CD4-positive, alpha-beta T cell treated with Interleukin-15 for 1 hour (primary cell): ENCODE data around the gene LRRC40.
"Not testable (repeated sequence)": the region's sequence is repeated elsewhere in the genome, so short reads cannot be mapped to it uniquely, and the experiment has no call there.

Experiments used
- DNase-seq: peaks from one replicate; pipeline ENCODE4 v3.0.0-alpha.2; 2020

LRRC40 gene

DNA sequence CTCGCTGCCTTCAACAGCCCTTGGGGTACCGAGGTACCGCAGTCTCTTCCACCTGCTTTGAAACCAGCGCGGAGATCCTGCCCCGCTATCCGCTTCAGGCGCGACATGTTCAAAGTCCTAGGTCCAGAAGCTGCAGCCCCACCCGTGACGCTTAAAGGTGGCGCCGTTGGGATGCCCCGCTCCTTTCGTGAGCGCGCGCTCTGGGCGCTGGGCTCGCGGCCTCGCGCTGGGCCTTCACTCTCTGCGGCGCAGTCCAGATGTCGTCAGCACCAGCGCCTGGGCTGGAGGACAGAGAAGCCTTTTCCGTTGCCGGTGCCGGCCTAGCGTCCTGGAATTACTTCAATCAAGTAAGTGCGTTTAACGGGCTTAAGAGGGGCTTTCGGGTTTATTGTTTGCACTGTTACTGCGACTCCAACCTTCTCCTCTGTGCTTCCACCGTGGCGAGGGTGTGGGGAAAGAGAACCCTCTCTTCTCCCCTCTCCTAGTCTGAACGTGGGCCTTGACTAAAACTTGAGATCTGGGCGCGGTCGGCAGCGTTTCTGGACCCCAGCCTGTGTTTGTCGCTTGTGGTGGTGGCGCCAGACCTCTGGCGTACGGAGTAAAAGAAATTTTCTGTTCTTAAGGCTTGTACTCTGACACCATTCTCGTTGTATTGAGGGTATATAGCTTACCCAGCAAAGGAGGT lies at the start of gene LRRC40:
LRRC40 (minus strand) TSS at position 146 of the 685 bp plus-strand sequence; CDS start at position 107, 39 bp downstream.
- DNase-seq: peak; percentile 94

DNA sequence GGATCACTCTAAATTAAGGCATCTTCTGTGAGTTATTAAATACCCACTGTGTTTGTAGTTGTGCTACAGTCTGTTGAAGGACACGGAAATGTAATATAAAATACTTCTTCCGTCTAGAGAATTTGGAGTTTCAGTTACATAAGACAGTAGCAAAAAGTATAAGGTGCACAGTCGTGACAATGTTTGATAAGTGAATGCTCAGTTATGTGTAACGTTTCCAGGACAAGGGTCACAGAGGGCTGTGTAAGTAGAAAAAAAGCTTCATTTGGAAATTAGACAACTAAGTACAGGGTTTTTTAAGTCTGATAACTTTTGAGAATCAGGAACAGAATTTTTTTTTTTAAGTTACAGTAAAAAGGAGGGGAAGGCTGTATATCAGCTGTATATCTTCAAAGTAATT lies 43.4 kb upstream of the LRRC40 start:
- no peak for DNase-seq

DNA sequence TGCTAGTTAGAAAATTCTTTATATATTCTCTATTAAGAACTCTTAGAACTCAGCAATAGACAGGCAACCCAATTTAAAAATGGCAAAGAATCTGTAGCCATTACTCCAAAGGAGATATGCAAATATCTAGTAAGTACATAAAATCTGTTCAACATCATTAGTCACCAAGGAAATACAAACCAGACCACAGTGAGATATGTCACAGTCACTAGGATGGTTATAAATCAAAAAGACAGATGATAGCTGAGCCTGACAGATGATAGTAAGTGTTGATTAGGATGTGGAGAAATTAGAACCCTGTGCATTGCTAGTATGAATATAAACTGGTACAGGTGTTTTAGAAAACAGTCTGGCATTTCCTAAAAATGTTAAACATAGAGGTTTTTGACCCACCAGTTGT lies 42.4 kb upstream of the LRRC40 start:
- no peak for DNase-seq

DNA sequence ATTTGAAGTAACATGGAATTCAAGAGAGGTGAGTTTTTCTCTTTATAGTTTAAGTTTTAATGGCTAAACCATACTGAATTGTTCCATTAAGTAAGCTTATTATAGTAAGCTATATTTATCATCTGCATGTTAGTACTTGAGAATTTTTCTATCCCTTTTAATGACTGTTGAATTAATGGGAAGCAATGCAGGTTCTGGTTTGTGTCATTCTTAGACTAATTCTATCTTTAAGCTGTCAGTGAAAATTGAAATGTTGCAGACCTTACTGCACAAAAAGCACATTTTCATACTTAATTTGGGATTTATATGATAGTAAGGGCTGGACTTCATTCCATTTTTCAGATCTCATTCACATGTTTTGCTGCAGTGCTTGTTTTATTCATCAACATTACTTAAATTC lies 41.7 kb upstream of the LRRC40 start:
- no peak for DNase-seq

DNA sequence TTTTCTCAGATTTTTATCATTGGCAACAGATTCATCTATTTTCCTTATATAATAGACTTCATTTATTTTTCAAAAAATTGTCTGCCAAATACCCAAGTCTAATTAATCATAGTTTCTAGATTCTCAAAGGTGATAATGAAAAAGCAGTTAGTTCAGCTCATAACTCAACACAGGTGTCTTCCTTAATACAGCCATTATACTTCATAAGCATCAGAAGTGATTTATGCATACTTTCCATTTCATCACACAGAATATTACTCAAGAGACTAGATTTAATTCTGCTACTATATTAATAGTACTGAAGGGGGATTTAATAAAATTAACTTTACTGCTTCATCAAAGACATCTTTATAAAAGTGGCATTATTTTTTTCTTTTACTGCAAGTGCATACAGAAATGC lies 34.6 kb upstream of the LRRC40 start:
- DNase-seq: no peak

DNA sequence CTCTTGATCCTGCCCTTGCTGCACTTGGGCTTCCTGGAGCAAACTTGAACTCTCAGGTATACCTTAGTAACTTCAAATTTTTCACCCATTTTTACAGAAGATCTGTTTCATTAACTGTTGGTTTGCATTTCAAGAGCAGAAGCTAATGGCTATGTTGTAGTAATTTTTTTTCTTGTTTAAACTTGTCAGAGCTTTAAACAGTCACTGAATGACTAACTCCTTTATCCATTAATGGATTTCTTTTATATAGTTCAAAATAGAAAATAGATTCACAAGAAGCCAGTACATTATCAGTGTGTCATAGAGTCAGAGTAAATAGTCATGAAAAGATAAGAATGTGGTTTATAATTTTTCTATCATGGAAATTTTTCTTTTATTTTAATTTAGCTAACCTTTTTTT lies 29.4 kb upstream of the LRRC40 start:
- DNase-seq: no peak

DNA sequence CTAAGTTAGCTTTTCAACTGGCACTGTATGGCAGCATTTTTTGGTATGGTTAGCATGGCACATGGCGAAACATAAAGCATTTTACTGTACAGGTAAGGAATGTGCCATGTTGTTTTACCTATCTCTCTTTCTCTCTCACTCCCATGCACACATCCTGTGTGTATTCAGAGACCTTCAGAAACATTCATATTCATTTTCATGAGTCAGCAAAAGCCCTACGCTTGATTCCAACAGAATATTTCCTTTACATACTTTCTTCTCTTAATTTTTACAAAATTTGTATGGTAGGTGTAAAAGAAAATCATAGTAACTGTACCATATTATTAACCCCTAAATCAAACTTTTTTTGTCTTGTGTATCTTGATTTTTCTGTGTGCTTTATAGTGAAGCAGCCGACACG lies 26.1 kb upstream of the LRRC40 start:
- no peak for DNase-seq

DNA sequence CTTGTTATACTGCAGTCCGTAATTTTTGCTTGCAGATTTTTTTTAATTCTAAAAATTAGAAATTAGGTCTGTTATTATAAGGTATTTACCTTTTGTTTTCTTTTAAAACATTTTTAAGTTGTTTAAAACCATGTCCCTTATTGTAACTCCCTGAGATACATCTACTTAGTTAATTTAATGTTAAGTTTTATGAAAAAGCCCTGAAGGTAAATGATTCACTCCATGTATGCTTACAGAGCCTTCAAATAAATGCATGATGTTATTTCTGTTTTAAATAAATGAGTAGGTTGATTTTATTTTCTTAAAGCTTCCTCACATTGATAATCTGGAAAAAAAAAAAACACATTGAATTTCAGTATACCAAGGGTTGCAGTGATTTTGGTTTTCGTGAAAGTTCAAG lies 23.3 kb upstream of the LRRC40 start:
- no peak for DNase-seq

DNA sequence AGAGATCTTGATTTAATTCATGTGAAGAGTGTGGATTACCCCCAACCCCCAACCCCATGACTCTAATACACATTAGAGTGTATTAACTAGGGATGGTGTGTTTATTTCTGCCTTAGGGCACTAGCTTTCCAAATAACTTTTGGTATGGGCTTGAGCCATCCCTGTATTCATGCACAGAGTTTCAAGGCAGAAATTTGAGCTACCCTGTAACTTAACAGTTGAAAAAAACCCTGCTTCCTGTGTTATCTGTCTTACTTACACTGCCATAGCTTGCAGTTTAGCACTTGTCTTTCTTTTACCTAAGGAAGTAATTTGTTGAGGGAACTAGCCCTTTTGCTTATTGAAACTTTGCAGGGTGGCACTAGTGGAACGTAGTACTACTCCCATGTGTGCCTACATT lies 22.1 kb upstream of the LRRC40 start:
- DNase-seq: no peak

DNA sequence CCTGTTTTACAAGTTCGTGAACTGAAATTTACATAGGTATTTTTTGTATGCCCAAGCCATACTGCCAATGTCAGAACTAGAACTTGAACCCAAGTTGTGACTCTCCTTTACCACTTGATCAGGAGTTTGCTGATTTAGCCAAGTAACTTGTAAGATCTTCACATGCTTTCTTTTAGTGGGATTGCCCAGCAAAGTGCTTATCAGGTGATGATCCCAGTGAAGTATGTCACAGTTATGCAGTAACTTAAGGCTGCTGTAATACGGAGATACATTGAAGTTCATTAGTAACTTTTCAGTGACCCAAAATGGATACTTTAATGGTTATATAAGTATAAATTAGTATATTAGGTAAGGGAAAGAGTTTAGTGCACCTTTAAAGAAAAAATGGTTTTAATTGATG lies 19.6 kb upstream of the LRRC40 start:
- DNase-seq: no peak

DNA sequence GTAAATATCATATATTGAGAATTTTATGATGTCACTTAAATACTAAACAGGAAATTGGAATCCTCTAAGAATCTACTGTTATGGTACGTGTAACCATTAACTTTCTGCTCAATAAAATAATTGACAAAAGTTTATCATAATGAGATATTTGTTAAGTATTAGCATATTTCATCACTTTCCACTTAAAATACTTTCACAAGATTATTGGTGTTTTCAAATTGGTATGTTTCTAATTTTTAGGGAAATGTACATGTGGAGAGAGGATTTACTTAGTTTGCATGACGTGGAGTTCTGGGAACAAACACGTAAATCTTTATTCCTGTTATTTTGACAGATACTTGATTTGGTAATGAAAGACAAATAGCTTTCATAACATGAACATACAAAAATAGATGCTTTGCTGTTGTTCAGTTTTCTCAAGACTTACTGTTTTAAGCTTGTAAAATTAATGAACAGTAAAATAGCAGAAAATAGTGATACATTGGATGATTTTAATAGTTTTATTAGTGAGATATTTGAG lies 17.4 kb upstream of the LRRC40 start:
- no peak for DNase-seq

DNA sequence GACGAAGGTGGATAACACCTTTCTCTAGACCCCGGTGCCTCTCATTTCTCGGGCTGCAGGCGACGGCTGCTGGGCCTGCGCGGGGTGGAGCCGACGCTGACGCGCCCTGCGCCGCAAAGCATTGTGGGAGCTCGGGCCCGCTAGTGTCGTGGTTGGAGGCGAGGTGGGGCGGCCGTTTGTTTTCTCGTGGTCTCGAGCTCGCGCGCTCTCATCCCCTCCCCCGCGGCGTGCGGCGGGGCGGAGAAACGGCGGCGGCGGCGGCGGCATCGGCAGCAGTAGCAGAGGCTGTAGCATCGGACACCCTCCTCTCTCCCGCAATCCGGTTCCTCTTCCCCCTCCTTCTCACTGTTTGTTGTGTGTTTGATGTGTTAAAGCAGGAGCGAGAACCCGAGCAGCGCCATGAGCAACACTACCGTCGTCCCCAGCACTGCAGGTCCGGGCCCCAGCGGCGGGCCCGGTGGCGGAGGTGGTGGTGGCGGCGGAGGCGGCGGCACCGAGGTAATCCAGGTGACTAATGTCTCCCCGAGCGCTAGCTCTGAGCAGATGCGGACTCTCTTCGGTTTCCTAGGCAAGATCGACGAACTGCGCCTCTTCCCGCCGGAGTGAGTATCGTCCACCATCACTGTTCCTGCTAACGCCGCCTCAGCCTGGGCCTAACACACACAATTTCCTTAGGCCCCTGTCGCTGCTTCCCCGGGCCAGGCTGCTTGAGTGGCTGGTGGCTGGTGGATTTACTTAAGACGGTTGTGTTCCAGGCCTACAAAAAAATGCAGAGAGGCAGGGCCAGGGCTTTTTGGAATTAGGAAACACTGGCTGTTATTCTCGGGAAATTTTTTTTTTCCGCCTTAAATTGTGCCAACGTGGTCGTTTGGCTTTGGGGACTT lies 16.1 kb upstream of the LRRC40 start, which contains the start of gene SRSF11:
SRSF11 (plus strand) TSS at position 143 of the 884 bp plus-strand sequence; CDS start at position 400, 257 bp downstream.
- peak; percentile 95 for DNase-seq

DNA sequence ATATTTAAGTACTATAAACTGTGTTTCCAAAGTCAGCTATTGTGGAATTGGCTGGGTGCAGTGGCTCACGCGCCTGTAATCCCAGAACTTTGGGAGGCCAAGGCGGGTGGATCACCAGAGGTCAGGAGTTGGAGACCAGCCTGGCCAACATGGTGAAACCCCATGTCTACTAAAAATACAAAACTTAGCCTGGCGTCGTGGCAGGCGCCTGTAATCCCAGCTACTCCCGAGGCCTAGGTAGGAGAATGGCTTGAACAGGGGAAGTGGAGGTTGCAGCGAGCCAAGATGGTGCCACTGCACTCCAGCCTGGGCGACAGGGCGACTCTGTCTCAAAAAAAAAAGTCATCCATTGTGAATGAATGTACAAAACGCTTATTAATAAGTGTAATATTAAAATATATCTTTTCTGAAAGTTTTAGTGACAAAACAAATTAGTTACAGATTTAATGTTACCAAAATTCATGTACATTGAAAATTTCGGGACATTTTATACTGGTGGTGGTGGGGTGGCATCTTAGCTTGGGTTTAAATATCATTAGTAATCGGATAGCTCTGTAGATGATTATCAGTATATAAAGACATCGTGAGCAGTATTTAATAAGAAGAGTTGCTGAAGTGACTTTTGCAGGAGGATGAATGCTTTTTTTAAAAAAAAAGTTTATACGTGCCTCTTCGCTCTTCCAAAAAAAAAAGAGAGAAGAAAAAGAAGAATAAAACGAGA lies 15.3 kb upstream of the LRRC40 start:
- DNase-seq: no peak

DNA sequence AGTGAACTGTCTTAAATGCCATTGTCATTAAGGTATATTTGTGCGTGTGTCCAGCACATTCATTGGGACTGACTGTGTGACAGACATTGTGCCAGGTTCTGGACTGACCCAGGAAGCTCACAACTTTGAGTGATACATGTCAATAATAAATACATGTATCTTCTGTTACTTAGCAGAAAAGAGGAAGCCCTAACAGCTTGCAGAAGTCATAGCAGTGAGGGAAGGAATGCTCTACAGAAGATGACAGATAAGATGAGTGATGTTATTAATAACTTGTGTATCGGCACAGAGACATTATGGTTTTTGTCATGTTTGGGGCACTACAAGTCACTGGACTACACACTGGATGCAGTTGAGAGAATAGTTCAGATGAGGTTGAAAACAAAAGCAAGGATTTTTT lies 14.6 kb upstream of the LRRC40 start:
- no peak for DNase-seq

DNA sequence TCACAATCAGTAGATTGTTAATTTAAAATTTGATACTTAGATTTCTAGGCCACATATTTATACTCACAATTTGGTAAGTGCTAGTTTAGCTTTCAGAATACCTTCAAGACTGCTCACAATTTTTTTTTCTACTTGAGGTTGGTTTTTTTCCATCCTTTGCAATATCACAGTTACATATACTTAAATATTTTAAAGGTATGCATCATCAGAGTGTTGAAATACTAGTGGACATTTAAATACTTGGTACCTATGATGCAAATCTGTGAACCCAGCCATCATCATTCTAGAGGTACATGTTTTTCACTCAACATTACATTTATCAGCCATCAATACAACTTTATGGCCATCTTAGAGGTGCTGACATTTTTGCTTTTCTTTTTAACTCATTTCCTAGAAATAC lies 6.2 kb upstream of the LRRC40 start:
- no peak for DNase-seq

DNA sequence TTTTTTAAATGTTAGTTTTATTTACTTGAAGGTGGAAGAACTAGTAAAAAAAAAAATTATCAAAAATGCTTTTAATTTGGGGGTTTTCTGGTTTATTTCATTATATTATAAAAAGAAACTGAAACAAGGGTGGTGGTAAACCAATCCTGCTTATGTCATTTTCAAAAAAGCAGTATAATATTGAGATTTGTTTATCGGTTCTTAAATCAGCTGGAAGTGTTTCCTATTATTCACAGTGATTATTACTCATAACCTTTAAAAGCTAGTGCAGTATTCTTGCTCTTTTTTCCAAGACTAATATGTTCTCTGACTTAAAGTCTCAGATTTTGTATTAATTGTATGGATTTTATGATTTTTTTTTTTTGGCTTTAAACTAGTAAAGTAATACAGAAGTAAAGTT lies 5.4 kb upstream of the LRRC40 start:
- DNase-seq: no peak

DNA sequence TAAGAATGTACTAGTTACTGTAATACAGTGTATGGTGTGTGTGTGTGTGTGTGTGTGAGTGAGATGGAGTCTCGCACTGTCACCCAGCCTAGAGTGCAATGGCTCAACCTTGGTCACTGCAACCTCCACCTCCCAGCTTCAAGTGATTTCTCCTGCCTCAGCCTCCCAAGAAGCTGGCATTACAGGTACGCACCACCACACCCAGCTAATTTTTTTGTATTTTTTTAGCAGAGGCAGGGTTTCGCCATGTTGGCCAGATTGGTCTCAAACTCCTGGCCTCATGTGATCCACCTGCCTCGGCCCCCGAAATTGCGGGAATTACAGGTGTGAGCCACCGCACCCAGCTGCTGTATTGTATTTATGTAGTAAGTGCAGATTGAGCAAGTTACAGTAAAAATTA lies 2.9 kb upstream of the LRRC40 start:
- DNase-seq: no peak

DNA sequence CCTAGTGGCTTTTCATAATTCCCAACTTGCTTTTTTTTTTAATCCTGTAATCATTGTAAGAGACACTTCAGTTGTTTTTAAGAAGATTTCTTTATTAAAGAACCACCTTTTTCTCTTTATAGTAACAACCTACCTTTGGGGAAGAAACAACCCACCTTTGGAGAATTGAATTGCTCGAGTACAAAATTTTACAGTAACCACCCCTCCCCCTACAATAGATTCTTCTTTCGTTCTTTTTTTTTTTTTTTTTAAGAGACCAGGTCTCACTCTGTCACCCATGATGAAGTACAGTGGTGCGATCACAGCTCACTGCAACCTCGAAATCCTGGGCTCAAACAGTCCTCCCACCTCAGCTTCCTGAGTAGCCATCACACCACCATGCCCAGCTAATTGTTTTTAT lies 2.1 kb upstream of the LRRC40 start:
- no peak for DNase-seq

DNA sequence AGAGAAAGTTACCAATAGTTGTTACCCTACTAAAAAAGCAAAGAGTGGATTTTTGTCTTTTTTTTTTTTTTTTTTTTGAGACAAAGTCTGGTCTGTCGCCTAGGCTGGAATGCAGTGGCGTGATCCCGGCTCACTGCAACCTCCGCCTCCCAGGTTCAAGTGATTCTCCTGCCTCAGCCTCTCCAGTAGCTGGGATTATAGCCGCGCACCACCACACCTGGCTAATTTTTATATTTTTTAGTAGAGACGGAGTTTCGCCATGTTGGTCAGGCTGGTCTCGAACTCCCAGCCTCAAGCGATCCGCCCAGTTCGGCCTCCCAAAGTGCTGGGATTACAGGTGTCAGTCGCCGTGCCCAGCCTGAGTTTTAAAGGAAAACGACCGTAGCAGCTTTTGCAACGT lies 1.5 kb upstream of the LRRC40 start:
- not testable (repeated sequence) for DNase-seq

DNA sequence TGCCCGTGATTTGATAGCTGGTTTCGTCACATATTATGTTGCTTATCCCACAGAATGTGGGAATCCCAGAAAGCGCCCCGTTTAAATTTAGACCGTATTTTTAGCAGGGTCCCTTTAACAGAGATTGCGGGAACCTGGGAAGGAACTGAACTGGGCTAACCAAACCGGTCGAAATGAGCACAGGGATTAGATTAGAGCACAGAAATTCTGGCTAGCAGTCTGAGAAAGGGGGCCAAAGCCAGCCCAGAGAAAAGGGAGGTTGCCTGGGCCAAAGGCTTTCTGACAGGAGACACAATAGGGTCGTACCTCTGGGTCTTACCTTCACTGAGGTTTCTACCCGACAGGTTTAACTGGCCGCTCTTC lies 327 bp downstream of the LRRC40 start:
- no peak for DNase-seq

DNA sequence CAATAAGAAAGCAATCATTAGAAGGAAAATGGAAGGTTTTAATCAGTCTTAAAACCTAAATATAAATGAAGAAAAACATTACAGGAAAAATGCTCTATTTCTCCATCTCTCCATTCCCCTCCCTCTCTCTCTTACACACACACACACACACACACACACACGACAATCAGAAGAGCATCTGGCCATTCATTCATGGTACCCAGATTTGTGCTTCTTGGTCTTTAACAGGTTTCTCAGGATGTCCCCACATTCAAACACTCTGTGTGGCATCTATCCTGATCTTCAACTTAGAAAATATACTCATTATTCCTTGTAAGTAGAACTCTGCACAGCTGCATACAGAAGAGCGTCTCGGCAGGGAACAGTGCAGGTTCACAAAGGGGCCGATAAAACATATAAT lies 779 bp downstream of the LRRC40 start:
- no peak for DNase-seq

DNA sequence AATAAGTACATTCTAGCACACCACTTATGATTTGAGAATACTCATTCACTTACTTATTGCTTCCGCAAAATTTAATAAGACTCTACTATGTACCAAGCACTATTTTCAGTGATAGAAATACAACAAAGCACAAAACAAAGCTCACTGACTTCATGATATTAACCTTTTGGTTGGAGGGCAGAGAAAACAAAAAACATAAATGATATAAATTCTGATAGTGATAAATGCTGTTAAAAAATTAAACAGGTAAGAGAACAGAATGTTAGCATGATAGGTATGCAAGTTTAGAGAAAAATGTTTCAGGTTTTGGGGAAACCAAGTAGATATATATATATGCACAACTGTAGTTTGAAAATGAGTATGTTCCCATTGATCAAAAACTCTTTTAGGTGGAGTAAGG lies 1.2 kb downstream of the LRRC40 start:
- DNase-seq: no peak

DNA sequence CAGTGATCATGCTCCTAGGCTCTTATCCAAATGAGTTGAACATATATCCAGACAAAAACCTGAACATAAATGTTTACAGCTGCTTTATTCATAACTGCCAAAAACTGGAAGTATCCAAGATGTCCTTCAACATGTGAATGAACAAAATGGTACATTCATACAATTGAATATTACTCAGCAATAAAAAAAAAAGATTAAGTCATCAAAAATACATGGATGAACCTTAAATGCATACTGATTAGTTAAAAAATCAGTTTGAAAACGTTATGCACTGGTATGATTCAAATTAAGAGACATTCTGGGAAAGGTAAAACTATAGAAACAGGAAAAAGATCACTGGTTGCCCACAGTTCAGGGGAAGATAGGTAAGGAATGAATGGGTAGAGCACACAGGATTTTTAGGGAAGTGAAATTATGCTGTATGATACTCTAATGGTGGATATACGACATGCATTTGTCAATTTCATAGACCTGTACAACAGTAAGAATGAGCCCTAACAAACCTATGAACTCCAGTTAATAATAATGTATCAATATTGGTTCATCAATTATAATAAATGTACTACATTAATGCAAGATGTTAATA lies 3.1 kb downstream of the LRRC40 start:
- no peak for DNase-seq
